ENCODE data around the gene SHMT1. TPM values are rescaled to one million over a fixed set of nuclear protein-coding genes. Genes with fewer than 3 reads are reported as not detected.
"Not testable (repeated sequence)": the region's sequence is repeated elsewhere in the genome, so short reads cannot be mapped to it uniquely, and the experiment has no call there.

SHMT1 gene
- total RNA-seq, 1 experiment from 2014 or later = 83.3 TPM

- in situ Hi-C loops (cut with HindIII; ENCODE audit: low pct_unique_long_range_greater_than_20kb, low sequenced_read_pairs); DNase-seq (ENCODE audit: low read depth): not testable (repeated sequence)
Measured at GRCh38 chr17:18338158-18338557, 25.2 kb downstream of the SHMT1 start.

- DNase-seq (ENCODE audit: low read depth) = no peak
- in situ Hi-C loops (cut with HindIII; ENCODE audit: low pct_unique_long_range_greater_than_20kb, low sequenced_read_pairs) = no loop called here
Measured at GRCh38 chr17:18332909-18333489, 30.4 kb downstream of the SHMT1 start.

- in situ Hi-C loops (cut with HindIII; ENCODE audit: low pct_unique_long_range_greater_than_20kb, low sequenced_read_pairs) = no loop called here
Measured at GRCh38 chr17:18331879-18332278, 31.5 kb downstream of the SHMT1 start.

GRCh38 chr17:18328643-18329204, 34.6 kb downstream of the SHMT1 start:
- no peak for DNase-seq (ENCODE audit: low read depth)
- in situ Hi-C loops (cut with HindIII; ENCODE audit: low pct_unique_long_range_greater_than_20kb, low sequenced_read_pairs) = no loop called here

More at GRCh38 chr17:18331879-18332278, 31.5 kb downstream of the SHMT1 start:
- no peak for DNase-seq (ENCODE audit: low read depth)

- in situ Hi-C loops (cut with HindIII; ENCODE audit: low pct_unique_long_range_greater_than_20kb, low sequenced_read_pairs) = no loop called here
- no peak for DNase-seq (ENCODE audit: low read depth)
Measured at GRCh38 chr17:18327556-18327955, 35.8 kb downstream of the SHMT1 start.

GRCh38 chr17:18327093-18327492, 36.3 kb downstream of the SHMT1 start:
- in situ Hi-C loops (cut with HindIII; ENCODE audit: low pct_unique_long_range_greater_than_20kb, low sequenced_read_pairs) = no loop called here
- DNase-seq (ENCODE audit: low read depth) = no peak

GRCh38 chr17:18326572-18326971, 36.8 kb downstream of the SHMT1 start:
- DNase-seq (ENCODE audit: low read depth) = no peak
- in situ Hi-C loops (cut with HindIII; ENCODE audit: low pct_unique_long_range_greater_than_20kb, low sequenced_read_pairs) = no loop called here

- DNase-seq (ENCODE audit: low read depth) = no peak
- in situ Hi-C loops (cut with HindIII; ENCODE audit: low pct_unique_long_range_greater_than_20kb, low sequenced_read_pairs) = no loop called here
Measured at GRCh38 chr17:18326039-18326438, 37.3 kb downstream of the SHMT1 start.

GRCh38 chr17:18324140-18325050, 39.0 kb downstream of the SHMT1 start:
- in situ Hi-C loops (cut with HindIII; ENCODE audit: low pct_unique_long_range_greater_than_20kb, low sequenced_read_pairs) = no loop called here
- DNase-seq (ENCODE audit: low read depth) = no peak

- no peak for DNase-seq (ENCODE audit: low read depth)
- in situ Hi-C loops (cut with HindIII; ENCODE audit: low pct_unique_long_range_greater_than_20kb, low sequenced_read_pairs) = no loop called here
Measured at GRCh38 chr17:18323507-18324139, 39.7 kb downstream of the SHMT1 start.

- DNase-seq (ENCODE audit: low read depth) = peak; percentile 14
- in situ Hi-C loops (cut with HindIII; ENCODE audit: low pct_unique_long_range_greater_than_20kb, low sequenced_read_pairs) = no loop called here
Measured at GRCh38 chr17:18323007-18323406, 40.3 kb downstream of the SHMT1 start.

- DNase-seq (ENCODE audit: low read depth) = no peak
- in situ Hi-C loops (cut with HindIII; ENCODE audit: low pct_unique_long_range_greater_than_20kb, low sequenced_read_pairs) = no loop called here
Measured at GRCh38 chr17:18322522-18322921, 40.8 kb downstream of the SHMT1 start.

GRCh38 chr17:18321309-18321708, 42.0 kb downstream of the SHMT1 start:
- in situ Hi-C loops (cut with HindIII; ENCODE audit: low pct_unique_long_range_greater_than_20kb, low sequenced_read_pairs) = no loop called here
- DNase-seq (ENCODE audit: low read depth) = no peak

- in situ Hi-C loops (cut with HindIII; ENCODE audit: low pct_unique_long_range_greater_than_20kb, low sequenced_read_pairs) = no loop called here
- no peak for DNase-seq (ENCODE audit: low read depth)
Measured at GRCh38 chr17:18320301-18320700, 43.0 kb downstream of the SHMT1 start.

GRCh38 chr17:18319604-18320256, 43.6 kb downstream of the SHMT1 start:
- DNase-seq (ENCODE audit: low read depth) = no peak
- in situ Hi-C loops (cut with HindIII; ENCODE audit: low pct_unique_long_range_greater_than_20kb, low sequenced_read_pairs) = no loop called here

- in situ Hi-C loops (cut with HindIII; ENCODE audit: low pct_unique_long_range_greater_than_20kb, low sequenced_read_pairs) = no loop called here
- no peak for DNase-seq (ENCODE audit: low read depth)
Measured at GRCh38 chr17:18318771-18319450, 44.4 kb downstream of the SHMT1 start.

- in situ Hi-C loops (cut with HindIII; ENCODE audit: low pct_unique_long_range_greater_than_20kb, low sequenced_read_pairs) = no loop called here
- DNase-seq (ENCODE audit: low read depth) = no peak
Measured at GRCh38 chr17:18318117-18318516, 45.2 kb downstream of the SHMT1 start.

GRCh38 chr17:18315961-18316360, 47.4 kb downstream of the SHMT1 start:
- in situ Hi-C loops (cut with HindIII; ENCODE audit: low pct_unique_long_range_greater_than_20kb, low sequenced_read_pairs) = no loop called here
- DNase-seq (ENCODE audit: low read depth) = no peak
